PC-9 (cell line): ENCODE measurements around the gene CDH22. TPM values are rescaled to one million over a fixed set of nuclear protein-coding genes. Genes with fewer than 3 reads are reported as not detected.

Source experiments
- BruUV-seq: library from RNA; stranded (reverse); fragments of 400-500 nt; replicated peaks from 2 replicates; lab custom pipeline; 2021; lab: Mats Ljungman, UMichigan
- CTCF ChIA-PET: fragments of 300-600 bp; sonication (Branson Sonifier 250); formaldehyde crosslinking; loops from one replicate; lab custom pipeline; 2022; ENCODE audit warnings: antibody characterized with exemption; lab: Charles Lee
- POLR2A ChIA-PET: fragments of 300-600 bp; sonication (Branson Sonifier 250); formaldehyde crosslinking; loops from one replicate; lab custom pipeline; 2022; ENCODE audit warnings: antibody characterized with exemption; ENCODE audit not compliant: unreplicated experiment; lab: Charles Lee
- DNase-seq, 2 experiments: peaks; one replicate each; pipeline versions ENCODE4 v3.0.0 to v3.0.0-alpha.2; 2015 to 2022; ENCODE audit warnings: mixed read lengths in 1 of 2
- H2AFZ ChIP-seq: fragments of 200-600 bp; sonication (generic); 2 replicates; pipeline ENCODE4 v1.8.1; 2017; ENCODE audit warnings: antibody characterized with exemption
- H3F3A ChIP-seq: fragments of 200-600 bp; sonication (generic); 2 replicates; pipeline ENCODE4 v1.8.1; 2017; ENCODE audit warnings: antibody characterized with exemption, mild to moderate bottlenecking, low read depth; ENCODE audit not compliant: insufficient read depth
- H3K27ac ChIP-seq: fragments of 200-600 bp; sonication (generic); 2 replicates; pipeline ENCODE4 v1.6.1; 2016; ENCODE audit warnings: mixed run types
- H3K27me3 ChIP-seq: fragments of 200-600 bp; sonication (generic); 2 replicates; pipeline ENCODE4 v1.6.1; 2016; ENCODE audit warnings: low read depth, mixed run types; ENCODE audit not compliant: insufficient read depth
- H3K36me3 ChIP-seq: fragments of 200-600 bp; sonication (generic); 2 replicates; pipeline ENCODE4 v1.6.1; 2016; ENCODE audit warnings: low read depth, mixed run types
- H3K4me1 ChIP-seq: fragments of 200-600 bp; sonication (generic); replicated peaks from 2 replicates; pipeline ENCODE4 v1.6.1; 2016; ENCODE audit warnings: mixed run types; ENCODE audit not compliant: insufficient read depth
- H3K4me2 ChIP-seq: fragments of 200-600 bp; sonication (generic); 2 replicates; pipeline ENCODE4 v1.6.1; 2017; ENCODE audit warnings: mixed run types
- H3K4me3 ChIP-seq: fragments of 200-600 bp; sonication (generic); 2 replicates; pipeline ENCODE4 v1.6.1; 2016; ENCODE audit warnings: mixed run types
- H3K79me2 ChIP-seq: fragments of 200-600 bp; sonication (generic); 2 replicates; pipeline ENCODE4 v1.6.1; 2017; ENCODE audit warnings: low read depth, mixed run types
- H3K9me2 ChIP-seq: fragments of 200-600 bp; sonication (generic); 2 replicates; pipeline ENCODE4 v1.8.1; 2017; ENCODE audit warnings: mild to moderate bottlenecking; ENCODE audit not compliant: insufficient read depth
- H3K9me3 ChIP-seq: fragments of 200-600 bp; sonication (generic); 2 replicates; pipeline ENCODE4 v1.8.1; 2016; ENCODE audit warnings: low read depth; ENCODE audit not compliant: insufficient read depth
- H4K20me1 ChIP-seq: fragments of 200-600 bp; sonication (generic); 2 replicates; pipeline ENCODE4 v1.8.1; 2017; ENCODE audit not compliant: insufficient read depth
- CTCF ChIP-seq: fragments of 200-600 bp; sonication (generic); conservative IDR thresholded peaks from 2 replicates; pipeline ENCODE4 v1.6.1; 2017; ENCODE audit warnings: mixed run types, antibody characterized with exemption, mild to moderate bottlenecking, moderate library complexity
- EZH2 ChIP-seq: fragments of 200-600 bp; sonication (generic); IDR thresholded peaks from 2 replicates; pipeline ENCODE4 v1.8.0; 2017; ENCODE audit warnings: antibody characterized with exemption, low read depth
- intact Hi-C: fragments of 100-400 bp; cut with micrococcal nuclease; formaldehyde crosslinking; loops from one replicate; pipeline ENCODE4 v1.10.0; 2022; ENCODE audit not compliant: unreplicated experiment
- total RNA-seq: library from RNA; stranded (reverse); gene quantifications from 2 replicates; pipeline ENCODE4 v1.2.3, GENCODE V29; 2021

Gene CDH22
- total RNA-seq, 1 experiment from 2014 or later, result not detected

- Histone ChIP-seq H3K4me3 (no peak overlapping the region), H3K4me2 (no peak overlapping the region), H3K9me2 (no peaks in the 10 kb centered on the region), H3K4me1 (peaks cover 18% of the 10 kb centered on the region; the same call in 1 of the 2 replicates), H4K20me1 (no peaks in the 10 kb centered on the region), H3F3A (no peaks in the 10 kb centered on the region), H3K27ac (no peak overlapping the region), H2AFZ (no peak overlapping the region), H3K79me2 (no peaks in the 10 kb centered on the region), H3K36me3 (no peaks in the 10 kb centered on the region), H3K27me3 (peaks cover 32% of the 10 kb centered on the region), H3K9me3 (no peaks in the 10 kb centered on the region)
- BruUV-seq, result no TSS peak
- intact Hi-C loops, result no loop called here
- no peak for TF ChIP-seq CTCF
- no peak for TF ChIP-seq EZH2
- DNase-seq, result no peak
- ChIA-PET CTCF (no interaction called here), POLR2A (no interaction called here)
These were observed 103.6 kb downstream of the CDH22 start for GRCh38 chr20:46204594-46205186.

- TF ChIP-seq EZH2 (no peak), CTCF (no peak)
- ChIA-PET POLR2A (no interaction called here), CTCF (no interaction called here)
- Histone ChIP-seq H3K9me3 (no peaks in the 10 kb centered on the region), H3K4me1 (peaks cover 18% of the 10 kb centered on the region; the same call in 1 of the 2 replicates), H3F3A (no peaks in the 10 kb centered on the region), H3K36me3 (no peaks in the 10 kb centered on the region), H4K20me1 (no peaks in the 10 kb centered on the region), H3K27me3 (peaks cover 39% of the 10 kb centered on the region), H3K27ac (no peak overlapping the region), H3K79me2 (no peaks in the 10 kb centered on the region), H3K4me3 (no peak overlapping the region), H2AFZ (no peak overlapping the region), H3K9me2 (no peaks in the 10 kb centered on the region), H3K4me2 (no peak overlapping the region)
- no TSS peak for BruUV-seq
- no peak for DNase-seq
- intact Hi-C loops, result no loop called here
These were observed 104.8 kb downstream of the CDH22 start for GRCh38 chr20:46203510-46203837.

GRCh38 chr20:46202766-46203509, 105.4 kb downstream of the CDH22 start:
- ChIA-PET POLR2A (interaction anchor here (0.7 kb wide), 1 partner anchor 349 kb away, joined by 7 read pairs; no protein-coding TSS in a partner anchor), CTCF (interaction anchor here (0.7 kb wide), 1 partner anchor 239 kb away, joined by 18 read pairs; no protein-coding TSS in a partner anchor)
- no peaks in the 10 kb centered on the region for H3K9me2 ChIP-seq
- H3K4me2 ChIP-seq, result no peak overlapping the region
- no peaks in the 10 kb centered on the region for H3K36me3 ChIP-seq
- no peak for DNase-seq
- H3K27me3 ChIP-seq, result peaks cover 43% of the 10 kb centered on the region
- H3K4me3 ChIP-seq, result no peak overlapping the region
- peaks cover 18% of the 10 kb centered on the region; the same call in 1 of the 2 replicates for H3K4me1 ChIP-seq
- intact Hi-C loops, result no loop called here
- H3K9me3 ChIP-seq, result no peaks in the 10 kb centered on the region
- no peaks in the 10 kb centered on the region for H4K20me1 ChIP-seq
- H3K79me2 ChIP-seq, result no peaks in the 10 kb centered on the region
- H3K27ac ChIP-seq, result no peak overlapping the region
- no peaks in the 10 kb centered on the region for H3F3A ChIP-seq
- no TSS peak for BruUV-seq
- H2AFZ ChIP-seq, result no peak overlapping the region
- TF ChIP-seq EZH2, result no peak
- TF ChIP-seq CTCF, result no peak
